ENCODE results near the gene RPP25L.

The RPP25L gene

DNA sequence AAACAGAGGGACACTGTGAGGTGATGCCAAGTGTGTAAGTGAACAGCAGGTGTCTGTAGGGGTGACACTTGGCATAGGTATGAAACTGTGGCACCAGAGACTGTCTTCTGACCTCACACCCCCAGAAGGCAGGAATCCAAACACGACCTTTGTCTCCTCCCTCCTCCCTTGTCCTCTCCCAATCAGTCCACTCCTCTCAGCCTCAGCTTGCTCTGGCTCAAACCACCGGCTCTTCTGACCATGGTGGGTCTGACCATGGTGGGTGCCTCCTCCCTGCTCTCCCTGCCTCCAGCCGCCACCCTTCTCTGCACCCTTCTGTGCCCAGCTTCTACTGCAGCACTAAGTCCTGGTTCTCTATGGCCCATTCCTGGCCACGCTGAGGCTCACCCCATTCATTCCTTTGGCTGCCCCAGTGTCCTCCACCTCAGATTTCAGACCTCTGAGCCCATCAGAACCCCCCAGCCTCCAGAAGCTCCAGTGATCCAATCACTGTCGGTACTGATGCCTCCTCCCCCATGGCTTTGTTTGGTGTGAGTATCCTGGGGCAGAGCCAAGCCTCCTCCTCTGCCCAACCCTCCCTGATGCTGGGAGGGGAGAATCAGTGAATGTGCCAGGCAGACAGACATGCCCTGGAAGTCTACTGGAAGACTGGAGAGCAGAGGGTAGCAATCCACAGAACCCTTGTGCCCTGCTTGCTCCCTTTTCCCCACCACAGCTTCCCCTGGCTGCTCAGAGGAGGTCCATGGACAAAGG lies 18.7 kb upstream of the RPP25L start:
- no peak for DNase-seq (ENCODE audit: low read depth, low spot score)
- in situ Hi-C loops (cut with HindIII; ENCODE audit: low sequenced_read_pairs): no loop called here
- no peak overlapping the region for H3K4me3 ChIP-seq (ENCODE audit: low read depth, low read length)
- no peak for TF ChIP-seq CTCF (IDR thresholded peaks at IDR 0.05; ENCODE audit: low read depth, low read length)

GRCh38 chr9:34629491-34629808 lies 17.6 kb upstream of the RPP25L start:
- TF ChIP-seq CTCF (IDR thresholded peaks at IDR 0.05; ENCODE audit: low read depth, low read length): no peak
- DNase-seq (ENCODE audit: low read depth, low spot score): no peak
- in situ Hi-C loops (cut with HindIII; ENCODE audit: low sequenced_read_pairs): no loop called here

GRCh38 chr9:34628656-34629490 lies 17.0 kb upstream of the RPP25L start, which contains the start of gene ARID3C:
Gene ARID3C, minus strand, starts transcription at chr9:34629066. Its CDS starts 1,052 bp downstream, at chr9:34628014.
- no peak for DNase-seq (ENCODE audit: low read depth, low spot score)
- in situ Hi-C loops (cut with HindIII; ENCODE audit: low sequenced_read_pairs): no loop called here
- TF ChIP-seq CTCF (IDR thresholded peaks at IDR 0.05; ENCODE audit: low read depth, low read length): no peak
- H3K4me3 ChIP-seq (ENCODE audit: low read depth, low read length): no peak within 1 kb of the TSS

More at GRCh38 chr9:34629491-34629808, 17.6 kb upstream of the RPP25L start:
- no peak overlapping the region for H3K4me3 ChIP-seq (ENCODE audit: low read depth, low read length)

DNA sequence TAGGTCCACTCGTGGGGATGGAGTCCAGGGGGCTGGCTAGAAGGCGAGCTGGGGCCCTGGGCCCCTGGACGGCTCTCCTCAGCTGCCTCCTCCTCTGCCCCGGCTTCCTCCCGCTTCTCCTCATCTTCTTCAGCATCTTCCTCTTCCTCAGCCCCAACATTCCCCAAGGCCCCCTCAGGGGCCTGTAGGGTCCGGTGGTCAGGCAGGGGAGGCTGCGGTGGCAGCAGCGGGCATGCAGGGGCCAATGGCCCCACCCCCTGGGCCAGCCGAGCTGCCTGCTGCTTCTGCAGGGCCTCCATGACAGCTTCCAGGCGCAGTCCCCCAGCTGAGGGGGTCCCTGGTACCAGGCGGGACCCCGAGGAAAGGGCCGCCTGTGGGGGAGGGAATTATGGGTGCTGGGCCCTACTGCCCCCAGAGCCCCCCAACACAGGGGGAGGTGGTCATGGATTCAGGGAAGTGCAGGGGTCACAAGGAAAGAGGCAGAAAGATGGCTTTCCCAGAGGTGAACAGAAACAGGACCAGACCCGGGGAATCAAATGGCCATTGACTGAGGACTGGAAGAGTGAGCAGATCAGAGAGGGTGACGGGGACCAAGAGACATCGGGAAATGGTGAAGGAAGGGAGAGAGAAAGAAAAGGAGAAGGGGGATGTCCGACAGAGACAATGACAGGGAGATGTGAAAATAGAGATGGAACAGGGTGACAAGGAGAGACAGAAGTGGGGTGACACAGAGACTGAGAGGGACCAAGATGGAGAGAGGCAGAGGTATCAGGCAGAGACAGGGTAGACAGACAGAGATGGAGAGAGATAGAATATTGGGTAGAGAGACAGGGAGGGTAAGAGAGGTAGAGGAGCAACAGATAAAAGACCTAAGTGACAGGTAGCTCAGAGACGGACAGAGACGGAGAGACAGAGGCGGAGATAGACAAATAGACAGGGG lies 16.1 kb upstream of the RPP25L start:
- no peak for TF ChIP-seq CTCF (IDR thresholded peaks at IDR 0.05; ENCODE audit: low read depth, low read length)
- no peak for DNase-seq (ENCODE audit: low read depth, low spot score)
- in situ Hi-C loops (cut with HindIII; ENCODE audit: low sequenced_read_pairs): no loop called here

DNA sequence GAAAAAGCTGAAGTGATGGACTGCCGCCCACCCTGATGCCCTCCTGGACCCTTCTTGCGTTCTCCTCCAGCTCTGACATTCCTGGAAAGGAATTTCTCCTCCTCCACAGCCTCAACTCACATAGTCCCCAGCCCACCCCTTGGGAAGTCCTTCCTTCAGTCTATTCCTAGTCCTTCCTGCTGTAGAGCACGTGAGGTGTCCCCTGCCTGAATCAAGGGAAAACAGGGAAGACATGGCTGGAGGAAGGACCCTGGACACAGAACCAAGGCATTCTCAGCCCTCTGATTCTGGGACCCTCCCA lies 13.2 kb upstream of the RPP25L start:
- TF ChIP-seq CTCF (IDR thresholded peaks at IDR 0.05; ENCODE audit: low read depth, low read length): no peak
- no peak for DNase-seq (ENCODE audit: low read depth, low spot score)
- H3K4me3 ChIP-seq (ENCODE audit: low read depth, low read length): no peak overlapping the region
- in situ Hi-C loops (cut with HindIII; ENCODE audit: low sequenced_read_pairs): no loop called here

More for the DNA sequence above, 16.1 kb upstream of the RPP25L start:
- no peak overlapping the region for H3K4me3 ChIP-seq (ENCODE audit: low read depth, low read length)

GRCh38 chr9:34624475-34625185 lies 12.7 kb upstream of the RPP25L start:
- DNase-seq (ENCODE audit: low read depth, low spot score): no peak
- no peak for TF ChIP-seq CTCF (IDR thresholded peaks at IDR 0.05; ENCODE audit: low read depth, low read length)
- no peak overlapping the region for H3K4me3 ChIP-seq (ENCODE audit: low read depth, low read length)
- in situ Hi-C loops (cut with HindIII; ENCODE audit: low sequenced_read_pairs): no loop called here
